Activated naive CD4-positive, alpha-beta T cell treated with anti-CD3 and anti-CD28 coated beads for 36 hours (primary cell): Measurements from ENCODE around the gene MVD. TPM values are rescaled to one million over a fixed set of nuclear protein-coding genes. Genes with fewer than 3 reads are reported as not detected.

Source experiments
- CTCF ChIA-PET: fragments of 350-600 bp; sonication (Branson Sonifier 250); formaldehyde crosslinking; loops from one replicate; lab custom pipeline; 2021; ENCODE audit warnings: antibody characterized with exemption; lab: Charles Lee
- DNase-seq: peaks from one replicate; pipeline ENCODE4 v3.0.0-alpha.2; 2020
- H3K27ac Mint-ChIP-seq: one replicate; pipeline ENCODE4 v1.8.0; 2021; ENCODE audit warnings: mild to moderate bottlenecking, mixed read lengths
- H3K27me3 Mint-ChIP-seq: one replicate; pipeline ENCODE4 v1.8.0; 2021; ENCODE audit warnings: low read depth, mixed read lengths
- H3K36me3 Mint-ChIP-seq: one replicate; pipeline ENCODE4 v1.8.0; 2021; ENCODE audit warnings: low read depth, mixed read lengths
- H3K4me1 Mint-ChIP-seq: one replicate; pipeline ENCODE4 v1.8.0; 2021; ENCODE audit warnings: low read depth, mixed read lengths
- H3K4me3 Mint-ChIP-seq: one replicate; pipeline ENCODE4 v1.8.0; 2021; ENCODE audit warnings: mild to moderate bottlenecking, moderate library complexity, mixed read lengths
- H3K9me3 Mint-ChIP-seq: one replicate; pipeline ENCODE4 v1.8.0; 2021; ENCODE audit warnings: mixed read lengths
- intact Hi-C: fragments of 100-400 bp; cut with micrococcal nuclease; formaldehyde crosslinking; loops from one replicate; pipeline ENCODE4 v1.15.1; 2023
- total RNA-seq, 2 experiments: library from RNA; stranded (reverse); gene quantifications; one replicate each; pipeline ENCODE4 v1.2.3, GENCODE V29; 2021

Gene MVD
- total RNA-seq, 2 experiments from 2014 or later = 90.5 to 96.8 TPM

GRCh38 chr16:88686439-88687253 lies 23.8 kb upstream of the MVD start, which contains the start of gene SNAI3:
Gene SNAI3, minus strand, starts transcription at chr16:88686507. Its CDS starts 101 bp downstream, at chr16:88686406.
- intact Hi-C loops = loop anchor here (1.0 to 5.0 kb wide), 4 partner anchors 15 to 114 kb away; partner anchors contain the start of genes MVD and ZC3H18
- H3K27me3 Mint-ChIP-seq = no peaks in the 10 kb centered on the region
- H3K27ac Mint-ChIP-seq = no peak within 1 kb of the TSS
- peak within 1 kb of the TSS; percentile 71 for H3K4me3 Mint-ChIP-seq
- H3K9me3 Mint-ChIP-seq = no peaks in the 10 kb centered on the region
- CTCF ChIA-PET = interaction anchor here (2.4 kb wide), 1 partner anchor 12 kb away, joined by 6 read pairs; no protein-coding TSS in a partner anchor
- H3K36me3 Mint-ChIP-seq = no peaks in the 10 kb centered on the region
- H3K4me1 Mint-ChIP-seq = peaks cover 45% of the 10 kb centered on the region
- peak; percentile 86 for DNase-seq

- Mint-ChIP-seq H3K36me3 (no peaks in the 10 kb centered on the region), H3K27ac (no peak overlapping the region), H3K27me3 (no peaks in the 10 kb centered on the region), H3K9me3 (no peaks in the 10 kb centered on the region), H3K4me3 (peak overlapping the region; percentile 71), H3K4me1 (peaks cover 45% of the 10 kb centered on the region)
- CTCF ChIA-PET = interaction anchor here (2.4 kb wide), 1 partner anchor 12 kb away, joined by 6 read pairs; no protein-coding TSS in a partner anchor
- DNase-seq = peak; percentile 46
- intact Hi-C loops = loop anchor here (1.0 to 5.0 kb wide), 4 partner anchors 15 to 114 kb away; partner anchors contain the start of genes MVD and ZC3H18
Observed at GRCh38 chr16:88686062-88686438, 23.2 kb upstream of the MVD start.

- intact Hi-C loops = loop anchor here (1.0 to 5.0 kb wide), 5 partner anchors 16 to 113 kb away; partner anchors contain the start of genes CYBA, MVD and ZC3H18
- Mint-ChIP-seq H3K36me3 (no peaks in the 10 kb centered on the region), H3K4me1 (peaks cover 42% of the 10 kb centered on the region), H3K4me3 (peak overlapping the region; percentile 71), H3K27me3 (no peaks in the 10 kb centered on the region), H3K9me3 (no peaks in the 10 kb centered on the region), H3K27ac (no peak overlapping the region)
- CTCF ChIA-PET = interaction anchor here (1.0 to 2.4 kb wide), 5 partner anchors 10 to 98 kb away, joined by 3 to 8 read pairs (median 6); no protein-coding TSS in a partner anchor
- DNase-seq = peak; percentile 78
Observed at GRCh38 chr16:88685156-88686061, 22.5 kb upstream of the MVD start.

- Mint-ChIP-seq H3K4me3 (peak overlapping the region; percentile 12), H3K36me3 (no peaks in the 10 kb centered on the region), H3K4me1 (peaks cover 41% of the 10 kb centered on the region), H3K9me3 (no peaks in the 10 kb centered on the region), H3K27ac (no peak overlapping the region), H3K27me3 (no peaks in the 10 kb centered on the region)
- CTCF ChIA-PET = interaction anchor here (1.0 to 1.7 kb wide), 4 partner anchors 9 to 99 kb away, joined by 3 to 8 read pairs (median 6); no protein-coding TSS in a partner anchor
- intact Hi-C loops = loop anchor here (1.0 to 5.0 kb wide), 3 partner anchors 33 to 118 kb away; partner anchors contain the start of genes CDT1, CYBA and ZC3H18
- DNase-seq = no peak
Observed at GRCh38 chr16:88684569-88685155, 21.8 kb upstream of the MVD start.

- Mint-ChIP-seq H3K4me3 (peak overlapping the region; percentile 66), H3K27me3 (no peaks in the 10 kb centered on the region), H3K4me1 (peaks cover 34% of the 10 kb centered on the region), H3K9me3 (no peaks in the 10 kb centered on the region), H3K36me3 (no peaks in the 10 kb centered on the region), H3K27ac (peak overlapping the region; percentile 87)
- peak; percentile 92 for DNase-seq
- CTCF ChIA-PET = interaction anchor here (0.5 to 2.3 kb wide), 6 partner anchors 12 to 113 kb away, joined by 3 to 10 read pairs (median 4); no protein-coding TSS in a partner anchor
- intact Hi-C loops = loop anchor here (1.0 to 5.0 kb wide), 4 partner anchors 19 to 120 kb away; partner anchors contain the start of genes CDT1 and MVD
Observed at GRCh38 chr16:88681709-88682451, 19.0 kb upstream of the MVD start.

GRCh38 chr16:88681084-88681680 lies 18.3 kb upstream of the MVD start:
- H3K9me3 Mint-ChIP-seq = no peaks in the 10 kb centered on the region
- H3K36me3 Mint-ChIP-seq = no peaks in the 10 kb centered on the region
- DNase-seq = peak; percentile 69
- intact Hi-C loops = loop anchor here (1.0 to 5.0 kb wide), 3 partner anchors 18 to 121 kb away; partner anchors contain the start of genes CDT1 and MVD
- H3K4me3 Mint-ChIP-seq = peak overlapping the region; percentile 66
- H3K27ac Mint-ChIP-seq = peak overlapping the region; percentile 87
- H3K4me1 Mint-ChIP-seq = peaks cover 34% of the 10 kb centered on the region
- H3K27me3 Mint-ChIP-seq = no peaks in the 10 kb centered on the region
- CTCF ChIA-PET = interaction anchor here (1.0 to 2.3 kb wide), 5 partner anchors 11 to 99 kb away, joined by 4 to 10 read pairs (median 5); no protein-coding TSS in a partner anchor

- Mint-ChIP-seq H3K9me3 (no peaks in the 10 kb centered on the region), H3K4me3 (peak overlapping the region; percentile 66), H3K27me3 (no peaks in the 10 kb centered on the region), H3K27ac (peak overlapping the region; percentile 87), H3K4me1 (peaks cover 34% of the 10 kb centered on the region), H3K36me3 (no peaks in the 10 kb centered on the region)
- CTCF ChIA-PET = interaction anchor here (1.0 to 2.3 kb wide), 4 partner anchors 11 to 100 kb away, joined by 4 to 10 read pairs (median 4); no protein-coding TSS in a partner anchor
- DNase-seq = no peak
- intact Hi-C loops = loop anchor here (1.0 to 5.0 kb wide), 3 partner anchors 17 to 122 kb away; partner anchors contain the start of genes CDT1 and MVD
Observed at GRCh38 chr16:88680554-88681083, 17.7 kb upstream of the MVD start.

GRCh38 chr16:88678224-88678979 lies 15.5 kb upstream of the MVD start:
- H3K9me3 Mint-ChIP-seq = no peaks in the 10 kb centered on the region
- H3K4me3 Mint-ChIP-seq = no peak overlapping the region
- intact Hi-C loops = no loop called here
- no peak overlapping the region for H3K27ac Mint-ChIP-seq
- peaks cover 18% of the 10 kb centered on the region for H3K4me1 Mint-ChIP-seq
- H3K27me3 Mint-ChIP-seq = no peaks in the 10 kb centered on the region
- no peaks in the 10 kb centered on the region for H3K36me3 Mint-ChIP-seq
- no peak for DNase-seq
- CTCF ChIA-PET = no interaction called here

- DNase-seq = no peak
- Mint-ChIP-seq H3K27ac (no peak overlapping the region), H3K9me3 (no peaks in the 10 kb centered on the region), H3K4me1 (peaks cover 18% of the 10 kb centered on the region), H3K27me3 (no peaks in the 10 kb centered on the region), H3K4me3 (no peak overlapping the region), H3K36me3 (no peaks in the 10 kb centered on the region)
- intact Hi-C loops = no loop called here
- CTCF ChIA-PET = no interaction called here
Observed at GRCh38 chr16:88677721-88678120, 14.8 kb upstream of the MVD start.
